H1 (cell line): ENCODE data around the gene STK36. TPM values are rescaled to one million over a fixed set of nuclear protein-coding genes. Genes with fewer than 3 reads are reported as not detected.

Source experiments
- CHD7 ChIP-seq: fragments of 300-600 bp; sonication (generic); IDR thresholded peaks from 2 replicates; pipeline ENCODE4 v1.7.1; 2012; ENCODE audit warnings: low read length, moderate library complexity, mild to moderate bottlenecking, inconsistent platforms; ENCODE audit not compliant: insufficient replicate concordance
- RXRA ChIP-seq: IDR thresholded peaks from 2 replicates; pipeline ENCODE4 v1.6.1; 2011; ENCODE audit warnings: low read depth, mild to moderate bottlenecking, low read length, moderate library complexity; ENCODE audit not compliant: insufficient read depth
- SIN3A ChIP-seq, 2 experiments: IDR thresholded peaks in 1 of 2; conservative IDR thresholded peaks in 1 of 2; 2 replicates each; pipeline ENCODE4 v1.6.1; 2011 to 2012; ENCODE audit warnings: low read length in 2 of 2, improper control_type of control experiment in 1 of 2, low read depth in 1 of 2, mild to moderate bottlenecking in 1 of 2
- polyA plus RNA-seq, 7 experiments: library from polyadenylated mRNA; depleted of rRNA in 3 of 7; stranded (reverse) in 5 of 7; unstranded in 2 of 7; fragments of >200 nt in 5 of 7; fragments of 200-250 nt in 2 of 7; gene quantifications; 1 replicate in 5 of 7; 2 replicates in 1 of 7; 4 replicates in 1 of 7; pipeline versions ENCODE4 v1.2.1 to v1.2.3, GENCODE V29; 2011 to 2013; ENCODE audit warnings: missing spikeins in 2 of 7, mixed read lengths in 2 of 7
- total RNA-seq: library from RNA; stranded (reverse); fragmentation: NEBNext Ultra II Directional; extraction: Animal tissue kit (Norgen Biotek cat#: 25700); gene quantifications from 2 replicates; pipeline ENCODE4 v1.2.1, GENCODE V29; 2021

Gene STK36
- total and polyA plus RNA-seq, 2 of the 8 experiments (the other 6 are each of a cell fraction or from before 2014, with no cell fraction given) = 41.4 to 57.6 TPM

DNA sequence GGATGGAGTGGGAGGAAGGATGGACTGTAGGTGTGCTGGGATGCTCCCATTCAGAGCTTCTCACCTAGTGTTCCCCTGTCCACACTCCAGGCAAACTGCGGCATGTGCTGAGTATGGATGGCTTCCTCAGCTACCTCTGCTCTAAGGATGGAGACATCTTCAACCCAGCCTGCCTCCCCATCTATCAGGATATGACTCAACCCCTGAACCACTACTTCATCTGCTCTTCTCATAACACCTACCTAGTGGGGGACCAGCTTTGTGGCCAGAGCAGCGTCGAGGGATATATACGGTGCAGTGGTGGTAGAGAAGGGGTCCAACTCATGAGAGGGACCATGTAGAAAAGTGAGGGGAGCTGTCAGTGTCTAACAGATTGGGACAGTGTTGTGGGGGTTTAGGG is 43.9 kb upstream of the STK36 start (continued):
- TF ChIP-seq CHD7 (no peak), RXRA (no peak), SIN3A (conservative IDR thresholded peaks at IDR 0.05 in 1 of 2, IDR thresholded peaks at IDR 0.05 in 1 of 2; ENCODE audit: low read depth in 1 of 2, low read length in 2 of 2) (no peak)
